GM21737 (cell line): ENCODE results near the gene HERC3.
"Not testable (repeated sequence)": the region's sequence is repeated elsewhere in the genome, so short reads cannot be mapped to it uniquely, and the experiment has no call there.

Experiments used
- ATAC-seq: cut with Tn5 transposase; IDR thresholded peaks from one replicate; pipeline ENCODE4 v1.9.1; 2021; ENCODE audit warnings: mild to moderate bottlenecking, moderate library complexity; ENCODE audit not compliant: unreplicated experiment

HERC3 gene

GRCh38 chr4:88606832-88607231 is 14.6 kb downstream of the HERC3 start:
- no peak for ATAC-seq

GRCh38 chr4:88609387-88609786 is 17.1 kb downstream of the HERC3 start:
- no peak for ATAC-seq

DNA sequence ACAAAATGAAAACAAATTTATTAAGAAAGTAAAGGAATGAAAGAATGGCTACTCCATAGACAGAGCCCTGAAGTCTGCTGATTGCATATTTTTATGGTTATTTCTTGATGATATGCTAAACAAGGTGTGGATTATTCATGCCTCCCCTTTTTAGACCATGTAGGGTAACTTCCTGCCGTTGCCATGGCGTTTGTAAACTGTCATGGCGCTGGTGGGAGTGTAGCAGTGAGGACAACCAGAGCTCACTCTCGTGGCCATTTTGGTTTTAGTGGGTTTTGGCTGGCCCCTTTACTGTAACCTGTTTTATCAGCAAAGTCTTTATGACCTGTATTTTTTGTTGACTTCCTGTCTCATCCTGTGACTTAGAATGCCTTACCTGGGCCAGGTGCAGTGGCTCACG is 17.5 kb downstream of the HERC3 start:
- ATAC-seq, result not testable (repeated sequence)

DNA sequence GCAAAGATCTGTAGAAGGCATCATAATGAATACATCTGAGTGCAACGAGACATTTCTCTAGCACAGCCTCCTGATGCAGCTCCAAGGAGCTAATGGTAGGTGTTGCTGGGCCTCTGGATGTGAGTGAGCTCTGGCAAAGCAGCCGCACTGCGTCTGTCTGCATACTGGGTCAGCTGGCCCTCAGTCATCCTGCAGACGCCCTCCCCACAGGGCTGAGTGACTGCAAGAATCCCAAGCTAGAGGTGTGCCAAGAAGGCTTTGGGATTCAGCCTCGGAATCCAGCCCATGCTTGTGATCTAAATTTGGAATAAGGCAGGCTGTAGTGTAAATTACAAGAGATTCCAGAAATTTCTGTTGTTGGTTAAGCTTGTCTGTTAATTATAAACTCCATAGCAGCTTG is 18.5 kb downstream of the HERC3 start:
- no peak for ATAC-seq

GRCh38 chr4:88613417-88613875 is 21.2 kb downstream of the HERC3 start:
- ATAC-seq, result no peak

DNA sequence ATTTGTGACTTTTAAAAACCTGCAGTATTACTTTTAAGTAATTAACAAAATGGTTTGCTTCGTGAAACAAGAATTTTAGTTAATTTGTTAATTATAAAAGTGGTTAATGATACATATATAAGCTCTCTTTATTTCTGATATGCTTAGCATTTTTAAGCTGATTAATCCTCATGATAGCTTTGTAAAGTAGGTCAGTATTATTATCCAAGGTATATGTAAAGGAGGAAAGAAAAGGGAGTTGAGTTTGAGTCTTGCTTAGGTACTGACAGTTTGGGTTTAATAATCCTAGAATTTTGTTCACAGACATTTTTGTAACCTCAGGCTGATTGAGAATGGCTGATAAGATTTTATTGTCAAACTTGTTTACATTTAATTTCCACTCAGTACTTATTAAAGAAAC is 21.8 kb downstream of the HERC3 start:
- ATAC-seq, result no peak

DNA sequence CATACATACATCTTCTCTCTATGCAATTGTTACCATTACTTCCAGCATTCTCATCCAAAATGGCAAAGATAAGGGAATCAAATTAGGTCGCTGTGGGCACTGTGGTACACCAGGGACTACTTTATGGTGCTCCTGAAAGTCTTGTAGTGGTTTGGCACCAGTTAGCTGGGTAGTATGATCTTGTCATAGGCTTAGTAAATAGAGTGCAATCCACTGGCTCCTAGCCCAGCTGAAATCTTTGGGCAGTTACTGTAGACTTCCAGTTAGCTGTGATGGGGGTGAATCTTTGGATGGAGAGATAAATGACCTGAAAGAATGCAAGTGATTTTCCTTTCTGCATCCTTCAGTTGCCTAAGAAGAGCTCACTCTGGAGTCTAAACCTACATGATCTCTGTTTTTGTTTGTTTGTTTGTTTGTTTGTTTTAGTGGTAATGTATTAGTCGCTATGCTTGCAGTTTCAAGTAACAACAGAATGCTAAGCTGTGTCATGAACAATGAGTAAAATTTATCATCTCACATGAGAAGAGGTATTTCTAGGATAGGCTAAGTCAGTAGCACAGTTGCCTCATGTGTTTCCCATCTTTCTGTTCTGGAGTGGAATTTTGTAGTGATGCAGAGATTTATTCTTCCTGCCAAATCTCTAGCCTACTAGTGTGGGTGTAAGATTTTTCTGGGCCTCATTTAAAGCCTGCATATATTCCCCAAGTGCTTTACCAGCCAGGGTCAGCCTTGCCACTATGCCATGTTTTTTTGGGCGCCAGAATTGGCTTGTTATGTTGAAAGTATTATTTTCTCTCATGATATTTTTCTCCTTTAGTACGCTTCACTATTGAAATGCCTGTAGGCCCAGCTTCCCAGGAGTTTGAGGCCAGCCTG is 24.2 kb downstream of the HERC3 start:
- ATAC-seq, result no peak

- no peak for ATAC-seq
Observed at GRCh38 chr4:88618782-88619485, 26.7 kb downstream of the HERC3 start.

DNA sequence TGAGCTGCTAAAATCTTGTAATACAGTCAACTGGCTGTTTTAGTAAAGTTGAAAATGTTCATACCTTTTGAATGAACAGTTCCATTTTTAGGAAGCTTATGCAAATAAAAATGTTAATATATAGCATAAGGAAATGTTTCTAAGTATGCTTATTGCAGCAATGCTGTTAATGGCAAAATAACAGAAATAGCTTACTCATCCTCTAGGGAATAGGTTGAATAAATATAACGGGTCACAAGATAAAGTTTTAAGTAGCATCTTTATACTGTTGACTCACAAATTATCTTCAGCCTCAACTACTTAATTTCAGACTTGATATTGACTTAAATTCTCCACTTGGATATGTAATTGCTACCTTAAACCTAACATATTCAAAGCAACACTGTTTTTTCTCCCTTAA is 27.7 kb downstream of the HERC3 start:
- no peak for ATAC-seq

- no peak for ATAC-seq
Observed at GRCh38 chr4:88621763-88622327, 29.6 kb downstream of the HERC3 start.

- no peak for ATAC-seq
Observed at GRCh38 chr4:88623097-88623496, 30.8 kb downstream of the HERC3 start.

DNA sequence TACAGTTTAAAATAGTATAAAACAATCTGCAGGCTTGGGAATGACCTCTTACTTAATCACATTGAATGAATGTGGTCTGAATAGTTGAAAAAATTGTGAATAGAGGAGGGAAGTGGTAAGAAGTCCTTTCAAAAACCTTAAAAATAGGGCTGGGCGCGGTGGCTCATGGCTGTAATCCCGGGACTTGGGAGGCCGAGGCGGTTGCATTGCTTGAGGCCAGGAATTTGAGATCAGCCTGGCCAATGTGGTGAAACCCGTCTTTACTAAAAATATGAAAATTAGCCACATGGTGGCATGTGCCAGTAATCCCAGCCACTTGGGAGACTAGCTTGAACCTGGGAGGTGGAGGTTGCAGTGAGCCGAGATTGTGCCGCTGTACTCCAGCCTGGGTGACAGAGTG is 36.5 kb downstream of the HERC3 start:
- no peak for ATAC-seq

DNA sequence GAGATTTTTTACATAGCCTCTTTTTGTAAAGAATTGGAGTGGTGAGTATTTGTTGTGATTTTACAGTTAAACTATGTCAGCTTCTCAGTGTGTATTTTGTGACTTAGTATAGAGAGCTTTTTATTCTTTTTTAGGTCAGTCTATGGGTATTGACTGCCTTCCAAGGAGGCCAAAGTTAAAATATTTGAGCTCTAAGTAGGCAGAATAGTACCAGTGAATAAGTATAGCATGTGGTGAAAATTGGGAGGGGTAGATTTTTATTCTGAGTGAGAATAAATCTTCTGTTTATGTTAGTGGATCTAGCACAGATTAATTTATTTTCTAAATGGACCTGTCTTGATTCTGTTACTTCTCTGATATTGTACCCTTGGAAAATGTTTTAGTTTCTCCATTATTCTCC is 37.5 kb downstream of the HERC3 start:
- no peak for ATAC-seq

DNA sequence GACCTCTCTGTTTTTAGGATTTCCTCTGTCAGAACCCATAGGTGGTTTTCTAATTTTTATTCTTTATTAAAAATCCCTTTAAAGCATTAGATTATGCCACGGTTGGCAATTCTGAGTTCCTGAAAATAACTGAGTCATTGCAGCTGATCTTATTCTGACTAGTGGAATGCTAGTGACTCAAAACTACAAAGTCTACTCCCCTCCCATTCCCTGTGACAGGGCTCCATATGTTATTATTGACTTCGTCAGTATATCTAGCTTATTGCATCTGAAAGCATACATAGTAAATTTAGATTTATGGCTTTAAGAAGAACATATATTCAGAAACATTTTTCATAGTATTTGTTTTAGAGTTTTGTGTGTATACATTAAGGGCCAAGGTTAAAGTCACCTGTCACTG is 38.5 kb downstream of the HERC3 start:
- no peak for ATAC-seq

GRCh38 chr4:88643932-88644331 is 51.7 kb downstream of the HERC3 start:
- ATAC-seq, result no peak

DNA sequence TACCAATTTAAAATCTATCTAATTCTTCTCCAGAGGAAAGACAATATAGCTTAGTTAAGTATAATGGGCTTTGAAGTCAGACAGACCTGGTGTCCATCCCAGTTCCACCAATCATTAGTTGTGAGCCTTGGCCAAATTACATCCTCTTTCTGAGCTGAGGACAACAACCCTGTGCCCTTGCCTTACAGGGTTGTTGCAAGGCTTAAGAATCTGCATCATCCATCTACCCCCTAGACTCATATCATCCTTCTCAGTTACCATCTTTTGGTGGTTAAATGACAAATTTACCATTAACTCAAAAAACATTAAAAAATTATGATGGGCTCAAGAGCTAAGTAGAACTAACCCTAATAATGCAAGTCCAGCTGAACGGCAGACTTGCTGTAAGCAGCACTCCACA is 53.7 kb downstream of the HERC3 start:
- ATAC-seq, result no peak

DNA sequence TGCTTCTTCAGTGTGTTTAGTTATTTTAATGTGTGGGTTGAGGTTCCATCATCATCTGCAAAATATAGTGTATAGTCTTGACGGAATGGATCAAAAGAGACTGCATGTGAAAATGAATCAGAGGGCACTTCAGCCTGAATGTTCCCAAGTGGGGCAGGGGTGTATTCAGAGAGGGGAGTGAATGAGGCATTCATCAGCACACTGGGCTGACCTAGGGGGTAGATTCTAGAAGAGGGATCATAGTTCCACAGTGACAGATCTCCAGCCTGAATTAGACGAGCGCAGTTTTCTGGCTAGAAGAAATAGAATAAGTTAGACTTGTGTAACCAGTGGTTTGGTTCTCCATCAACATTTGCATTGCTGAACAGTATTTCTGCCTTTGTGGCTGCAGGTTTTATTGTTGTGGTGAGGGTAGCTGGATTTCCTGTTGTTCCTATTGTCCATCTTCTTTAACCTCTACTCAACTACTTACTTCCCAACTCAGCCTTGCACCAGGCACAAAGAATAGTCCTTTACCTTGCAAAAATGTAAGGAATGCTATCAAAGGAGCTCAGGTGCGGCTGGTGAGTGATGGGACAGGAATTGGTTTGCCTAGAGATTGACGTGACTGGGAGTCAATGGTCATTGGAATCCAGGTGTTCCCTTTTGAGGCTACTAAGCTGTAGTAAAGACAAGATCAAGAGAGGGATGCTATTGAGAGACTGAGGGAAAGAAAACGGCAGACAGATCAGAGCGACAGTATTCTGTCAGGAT is 54.4 kb downstream of the HERC3 start:
- no peak for ATAC-seq

DNA sequence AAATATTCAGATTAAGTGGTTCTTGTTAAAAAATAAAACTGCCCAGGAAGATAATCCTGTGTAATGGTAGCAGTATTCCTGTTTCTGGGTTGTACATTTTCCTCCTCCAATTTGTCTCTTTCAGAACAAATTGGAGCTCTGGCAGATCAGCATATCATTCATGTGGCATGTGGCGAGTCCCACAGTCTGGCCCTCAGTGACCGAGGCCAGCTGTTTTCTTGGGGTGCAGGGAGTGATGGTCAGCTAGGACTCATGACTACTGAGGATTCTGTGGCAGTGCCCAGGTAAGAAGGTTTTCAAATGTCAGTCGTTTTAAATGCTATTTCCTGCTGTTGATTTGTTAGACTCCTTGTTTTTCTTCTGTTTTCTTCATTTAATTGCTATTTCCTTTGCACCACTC is 57.4 kb downstream of the HERC3 start:
- no peak for ATAC-seq

DNA sequence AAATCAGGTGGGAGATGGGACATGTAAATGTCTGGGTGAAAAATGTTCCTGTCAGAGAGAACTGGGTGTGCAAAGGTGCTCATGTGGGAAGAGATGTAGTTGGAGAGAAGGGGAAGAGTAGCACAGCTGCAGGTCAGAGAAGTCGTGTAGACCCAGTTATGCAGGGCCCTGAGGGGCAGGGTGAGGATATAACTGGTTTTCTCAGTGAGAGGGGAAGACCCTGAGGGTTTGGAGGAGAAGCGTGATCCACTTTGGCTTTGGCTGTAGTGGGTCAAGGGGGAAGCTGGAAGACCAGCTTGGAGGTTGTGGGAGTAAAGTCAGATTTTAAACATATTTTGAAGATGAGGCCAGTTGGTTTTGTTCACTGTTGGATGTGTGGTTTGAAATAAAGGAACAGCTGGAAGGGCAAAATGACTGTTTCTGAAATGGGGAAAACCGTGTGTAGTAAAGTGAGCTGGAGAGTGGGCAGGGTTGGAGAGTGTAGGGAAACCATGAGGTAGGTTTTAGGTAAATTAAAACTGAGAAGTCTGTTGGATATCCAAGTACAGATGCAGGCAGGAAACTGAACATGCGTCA is 61.2 kb downstream of the HERC3 start:
- no peak for ATAC-seq

DNA sequence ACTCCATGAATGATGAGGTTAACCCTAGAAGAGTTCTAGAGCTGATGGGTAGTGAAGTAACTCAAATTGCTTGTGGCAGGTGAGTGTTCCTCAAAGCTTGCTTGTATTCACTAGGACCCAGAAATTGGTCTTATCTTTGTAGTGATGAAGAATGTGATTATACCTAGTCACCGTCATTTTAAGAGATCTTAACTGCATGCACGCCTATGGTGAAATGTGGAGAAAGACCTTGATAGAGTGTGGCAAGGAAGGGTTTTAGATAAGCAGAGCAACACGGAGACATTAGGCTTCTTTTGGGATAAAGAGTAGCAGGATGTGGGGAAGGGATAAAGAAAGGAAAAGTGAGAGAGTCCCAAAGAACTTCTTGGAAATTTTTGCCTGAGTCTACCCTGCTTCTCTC is 62.9 kb downstream of the HERC3 start:
- ATAC-seq, result no peak
